ENCODE results near the gene IFT88.

IFT88 gene

GRCh38 chr13:20682061-20682460, 115.1 kb downstream of the IFT88 start:
- DNase-seq (ENCODE audit: low read depth), result no peak

GRCh38 chr13:20684041-20684440, 117.1 kb downstream of the IFT88 start:
- TF ChIP-seq CTCF (IDR thresholded peaks at IDR 0.05; ENCODE audit: control insufficient read depth, extremely low read depth, insufficient read depth), result no peak
- no peak for DNase-seq (ENCODE audit: low read depth)

More at GRCh38 chr13:20682061-20682460, 115.1 kb downstream of the IFT88 start:
- TF ChIP-seq CTCF (IDR thresholded peaks at IDR 0.05; ENCODE audit: control insufficient read depth, extremely low read depth, insufficient read depth), result no peak
- H3K4me3 ChIP-seq (ENCODE audit: low read depth, low read length), result no peak overlapping the region

GRCh38 chr13:20684546-20684945, 117.6 kb downstream of the IFT88 start:
- H3K4me3 ChIP-seq (ENCODE audit: low read depth, low read length), result no peak overlapping the region
- no peak for TF ChIP-seq CTCF (IDR thresholded peaks at IDR 0.05; ENCODE audit: control insufficient read depth, extremely low read depth, insufficient read depth)
- DNase-seq (ENCODE audit: low read depth), result no peak

More at GRCh38 chr13:20684041-20684440, 117.1 kb downstream of the IFT88 start:
- H3K4me3 ChIP-seq (ENCODE audit: low read depth, low read length), result no peak overlapping the region

- TF ChIP-seq CTCF (IDR thresholded peaks at IDR 0.05; ENCODE audit: control insufficient read depth, extremely low read depth, insufficient read depth), result no peak
- no peak for DNase-seq (ENCODE audit: low read depth)
- no peak overlapping the region for H3K4me3 ChIP-seq (ENCODE audit: low read depth, low read length)
Measured at GRCh38 chr13:20685092-20685491, 118.1 kb downstream of the IFT88 start.

- no peak overlapping the region for H3K4me3 ChIP-seq (ENCODE audit: low read depth, low read length)
- TF ChIP-seq CTCF (IDR thresholded peaks at IDR 0.05; ENCODE audit: control insufficient read depth, extremely low read depth, insufficient read depth), result no peak
- DNase-seq (ENCODE audit: low read depth), result no peak
Measured at GRCh38 chr13:20686167-20686566, 119.2 kb downstream of the IFT88 start.

GRCh38 chr13:20686863-20687579, 120.1 kb downstream of the IFT88 start:
- no peak for DNase-seq (ENCODE audit: low read depth)
- H3K4me3 ChIP-seq (ENCODE audit: low read depth, low read length), result no peak overlapping the region
- TF ChIP-seq CTCF (IDR thresholded peaks at IDR 0.05; ENCODE audit: control insufficient read depth, extremely low read depth, insufficient read depth), result no peak

- no peak for DNase-seq (ENCODE audit: low read depth)
- H3K4me3 ChIP-seq (ENCODE audit: low read depth, low read length), result no peak overlapping the region
- TF ChIP-seq CTCF (IDR thresholded peaks at IDR 0.05; ENCODE audit: control insufficient read depth, extremely low read depth, insufficient read depth), result no peak
Measured at GRCh38 chr13:20689291-20689690, 122.3 kb downstream of the IFT88 start.
